Measurements from ENCODE around the gene SH2B2. TPM values are rescaled to one million over a fixed set of nuclear protein-coding genes. Genes with fewer than 3 reads are reported as not detected.

Gene SH2B2
- total and polyA plus RNA-seq, 8 donors = 3.1 to 8.2 (median 3.9) TPM

- intact Hi-C loops (cut with DNase I) = no loop called here
- no peak for ATAC-seq
Observed at GRCh38 chr7:102291056-102291915, 4.6 kb downstream of the SH2B2 start.

DNA sequence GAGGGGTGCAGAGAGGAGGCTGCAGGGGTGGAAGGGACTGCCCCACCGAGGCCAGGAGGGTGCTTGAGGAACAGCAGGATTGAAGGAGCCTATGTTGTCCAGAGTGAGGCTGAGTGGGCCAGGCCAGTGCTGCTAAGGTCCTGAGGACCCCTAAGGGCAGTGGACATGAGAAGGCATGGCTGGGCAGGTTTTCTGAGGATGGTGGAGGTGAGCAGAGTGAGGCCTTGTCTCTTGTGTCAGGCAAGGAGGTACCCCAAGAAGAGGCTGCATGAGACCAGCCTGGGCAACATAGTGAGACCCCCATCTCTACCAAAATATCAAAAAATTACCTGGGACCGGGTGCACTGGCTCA is 5.2 kb downstream of the SH2B2 start:
- ATAC-seq (no peak), DNase-seq (no peak)
- intact Hi-C loops (cut with DNase I) = no loop called here
- Histone ChIP-seq H3K27ac (no peak overlapping the region), H3K4me3 (no peak overlapping the region), H3K27me3 (peaks cover 0 to 13% of the 10 kb centered on the region in 2 donors), H3K4me1 (peaks cover 0 to 22% of the 10 kb centered on the region in 2 donors), H3K9me3 (no peaks in the 10 kb centered on the region), H3K36me3 (no peaks in the 10 kb centered on the region)
- TF ChIP-seq, protein P1, sequence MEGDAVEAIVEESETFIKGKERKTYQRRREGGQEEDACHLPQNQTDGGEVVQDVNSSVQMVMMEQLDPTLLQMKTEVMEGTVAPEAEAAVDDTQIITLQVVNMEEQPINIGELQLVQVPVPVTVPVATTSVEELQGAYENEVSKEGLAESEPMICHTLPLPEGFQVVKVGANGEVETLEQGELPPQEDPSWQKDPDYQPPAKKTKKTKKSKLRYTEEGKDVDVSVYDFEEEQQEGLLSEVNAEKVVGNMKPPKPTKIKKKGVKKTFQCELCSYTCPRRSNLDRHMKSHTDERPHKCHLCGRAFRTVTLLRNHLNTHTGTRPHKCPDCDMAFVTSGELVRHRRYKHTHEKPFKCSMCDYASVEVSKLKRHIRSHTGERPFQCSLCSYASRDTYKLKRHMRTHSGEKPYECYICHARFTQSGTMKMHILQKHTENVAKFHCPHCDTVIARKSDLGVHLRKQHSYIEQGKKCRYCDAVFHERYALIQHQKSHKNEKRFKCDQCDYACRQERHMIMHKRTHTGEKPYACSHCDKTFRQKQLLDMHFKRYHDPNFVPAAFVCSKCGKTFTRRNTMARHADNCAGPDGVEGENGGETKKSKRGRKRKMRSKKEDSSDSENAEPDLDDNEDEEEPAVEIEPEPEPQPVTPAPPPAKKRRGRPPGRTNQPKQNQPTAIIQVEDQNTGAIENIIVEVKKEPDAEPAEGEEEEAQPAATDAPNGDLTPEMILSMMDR (IDR thresholded peaks at IDR 0.05) = no peak

More at GRCh38 chr7:102291056-102291915, 4.6 kb downstream of the SH2B2 start:
- no peaks in the 10 kb centered on the region for H3K9me3 ChIP-seq
- peaks cover 0 to 22% of the 10 kb centered on the region in 2 donors for H3K4me1 ChIP-seq
- no peaks in the 10 kb centered on the region for H3K36me3 ChIP-seq
- TF ChIP-seq, protein P1 (IDR thresholded peaks at IDR 0.05) = no peak
- H3K27me3 ChIP-seq = peaks cover 0 to 13% of the 10 kb centered on the region in 2 donors
- peak in 1 of 4 donors; percentile 60 for DNase-seq
- H3K4me3 ChIP-seq = no peak overlapping the region
- H3K27ac ChIP-seq = no peak overlapping the region

GRCh38 chr7:102292813-102293798 is 6.4 kb downstream of the SH2B2 start:
- no peak for DNase-seq
- no peaks in the 10 kb centered on the region for H3K9me3 ChIP-seq
- peaks cover 0 to 10% of the 10 kb centered on the region in 2 donors for H3K4me1 ChIP-seq
- no peaks in the 10 kb centered on the region for H3K36me3 ChIP-seq
- intact Hi-C loops (cut with DNase I) = no loop called here
- TF ChIP-seq, protein P1 (IDR thresholded peaks at IDR 0.05) = no peak
- no peak overlapping the region for H3K27ac ChIP-seq
- no peak overlapping the region for H3K4me3 ChIP-seq
- no peak for ATAC-seq
- H3K27me3 ChIP-seq = peaks cover 0 to under 1% of the 10 kb centered on the region in 2 donors

GRCh38 chr7:102294589-102294988 is 7.9 kb downstream of the SH2B2 start:
- H3K27me3 ChIP-seq = no peaks in the 10 kb centered on the region
- TF ChIP-seq, protein P1 (IDR thresholded peaks at IDR 0.05) = no peak
- H3K36me3 ChIP-seq = no peaks in the 10 kb centered on the region
- DNase-seq (no peak), ATAC-seq (no peak)
- intact Hi-C loops (cut with DNase I) = no loop called here
- no peak overlapping the region for H3K27ac ChIP-seq
- peaks cover 0 to 5% of the 10 kb centered on the region in 2 donors for H3K4me1 ChIP-seq
- H3K4me3 ChIP-seq = no peak overlapping the region
- H3K9me3 ChIP-seq = no peaks in the 10 kb centered on the region
